ENCODE results near the gene SPDYE6.
"Not testable (repeated sequence)": the region's sequence is repeated elsewhere in the genome, so short reads cannot be mapped to it uniquely, and the experiment has no call there.

Gene SPDYE6

GRCh38 chr7:102329366-102329765 is 26.9 kb downstream of the SPDYE6 start:
- H3K4me1 Mint-ChIP-seq (ENCODE audit: low read depth); H3K27ac Mint-ChIP-seq; H3K27me3 Mint-ChIP-seq; H3K36me3 Mint-ChIP-seq; H3K4me3 Mint-ChIP-seq; H3K9me3 Mint-ChIP-seq (ENCODE audit: low read depth): not testable (repeated sequence)

DNA sequence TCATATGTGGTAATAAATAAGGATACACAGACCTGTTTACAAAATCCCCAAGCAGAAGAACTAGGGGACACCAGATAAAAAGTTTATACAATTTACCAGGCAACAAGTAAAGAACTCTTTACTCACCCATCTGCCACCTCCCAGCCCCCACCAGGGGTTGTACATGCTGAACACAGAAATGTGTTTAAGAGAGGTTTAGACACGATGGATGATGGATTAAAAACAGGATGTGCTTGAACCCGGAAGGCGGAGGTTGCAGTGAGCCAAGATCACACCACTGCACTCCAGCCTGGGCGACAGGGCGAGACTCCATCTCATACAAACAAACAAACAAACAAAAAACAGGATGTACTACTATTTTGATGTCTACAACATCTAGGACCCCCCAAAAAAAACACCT is 27.4 kb downstream of the SPDYE6 start:
- not testable (repeated sequence) for H3K27ac Mint-ChIP-seq

GRCh38 chr7:102327183-102327582 is 29.1 kb downstream of the SPDYE6 start:
- not testable (repeated sequence) for H3K4me1 Mint-ChIP-seq (ENCODE audit: low read depth); H3K27ac Mint-ChIP-seq; H3K27me3 Mint-ChIP-seq; H3K4me3 Mint-ChIP-seq; H3K36me3 Mint-ChIP-seq; H3K9me3 Mint-ChIP-seq (ENCODE audit: low read depth)

More for the DNA sequence above, 27.4 kb downstream of the SPDYE6 start:
- H3K27me3 Mint-ChIP-seq; H3K36me3 Mint-ChIP-seq; H3K9me3 Mint-ChIP-seq (ENCODE audit: low read depth); H3K4me1 Mint-ChIP-seq (ENCODE audit: low read depth); H3K4me3 Mint-ChIP-seq: not testable (repeated sequence)

DNA sequence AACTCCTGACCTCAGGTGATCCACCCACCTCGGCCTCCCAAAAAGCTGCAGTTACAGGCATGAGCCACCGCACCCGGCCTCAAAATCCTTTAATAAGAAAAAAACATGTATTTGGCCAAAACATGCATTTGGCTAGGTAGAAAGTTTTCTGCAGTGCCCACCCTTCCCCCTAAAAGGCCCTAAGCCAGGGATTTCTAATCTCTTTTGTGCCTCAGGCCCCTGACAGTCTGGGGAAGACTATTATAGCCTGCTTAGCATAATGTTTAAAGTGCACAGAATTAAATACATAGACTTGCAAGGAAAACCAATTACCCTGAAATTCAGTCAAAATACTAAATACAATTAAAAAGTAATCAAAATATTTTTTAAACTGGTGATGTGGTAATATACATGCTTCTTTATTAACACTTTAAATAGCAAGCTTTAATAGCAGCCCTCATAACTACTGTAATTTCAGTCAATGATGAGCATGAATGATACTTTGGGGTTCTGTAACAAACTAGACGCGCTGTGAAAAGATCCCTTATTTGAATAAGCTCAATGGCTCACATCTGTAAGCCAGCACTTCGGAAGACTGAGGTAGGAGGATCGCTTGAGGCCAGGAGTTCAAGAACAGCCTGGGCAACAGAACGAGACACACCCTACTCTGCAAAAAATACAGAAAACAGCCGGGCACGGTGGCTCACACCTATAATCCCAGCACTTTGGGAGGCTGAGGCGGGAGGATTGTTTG is 29.9 kb downstream of the SPDYE6 start:
- H3K36me3 Mint-ChIP-seq, result no peaks in the 10 kb centered on the region
- no peak overlapping the region for H3K4me3 Mint-ChIP-seq
- H3K4me1 Mint-ChIP-seq (ENCODE audit: low read depth), result no peaks in the 10 kb centered on the region
- H3K27ac Mint-ChIP-seq, result no peak overlapping the region
- peaks cover 2% of the 10 kb centered on the region for H3K27me3 Mint-ChIP-seq
- H3K9me3 Mint-ChIP-seq (ENCODE audit: low read depth), result no peaks in the 10 kb centered on the region

DNA sequence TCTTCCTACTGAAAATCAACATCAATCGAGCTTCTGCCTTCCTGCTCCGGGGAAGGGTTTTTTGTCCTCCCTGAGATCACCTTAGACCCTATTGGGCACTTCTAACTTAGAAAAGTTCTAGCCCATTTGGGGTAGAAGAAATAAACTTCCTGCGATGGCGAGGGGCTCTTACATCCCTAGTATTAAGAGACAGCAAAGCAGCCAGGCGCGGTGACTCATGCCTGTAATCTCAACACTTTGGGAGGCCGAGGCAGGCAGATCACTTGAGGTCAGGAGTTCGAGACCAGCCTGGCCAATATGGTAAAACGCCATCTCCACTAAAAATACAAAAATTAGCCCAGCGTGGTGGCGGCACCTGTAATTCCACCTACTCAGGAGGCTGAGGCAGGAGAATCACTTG is 31.1 kb downstream of the SPDYE6 start:
- H3K27me3 Mint-ChIP-seq; H3K4me3 Mint-ChIP-seq; H3K27ac Mint-ChIP-seq; H3K4me1 Mint-ChIP-seq (ENCODE audit: low read depth); H3K9me3 Mint-ChIP-seq (ENCODE audit: low read depth); H3K36me3 Mint-ChIP-seq: not testable (repeated sequence)

DNA sequence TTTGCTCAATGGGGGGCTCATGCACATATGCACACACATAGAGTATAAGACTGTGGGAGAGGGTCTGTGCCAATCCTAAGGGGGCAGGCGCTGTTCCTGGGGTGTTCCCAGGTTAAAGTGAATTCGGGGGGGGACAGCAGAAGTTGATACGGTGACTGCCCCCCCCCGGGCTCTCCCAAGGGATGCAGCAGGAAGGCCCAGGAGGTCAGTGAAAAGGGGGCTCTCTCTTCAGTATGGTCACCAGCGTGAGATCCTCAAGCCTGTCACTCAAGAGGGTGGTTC is 32.4 kb downstream of the SPDYE6 start:
- H3K27ac Mint-ChIP-seq, result no peak overlapping the region
- H3K4me3 Mint-ChIP-seq, result no peak overlapping the region
- H3K9me3 Mint-ChIP-seq (ENCODE audit: low read depth), result no peaks in the 10 kb centered on the region
- H3K36me3 Mint-ChIP-seq, result no peaks in the 10 kb centered on the region
- H3K27me3 Mint-ChIP-seq, result peaks cover 2% of the 10 kb centered on the region
- no peaks in the 10 kb centered on the region for H3K4me1 Mint-ChIP-seq (ENCODE audit: low read depth)

- Mint-ChIP-seq H3K4me3 (no peak overlapping the region), H3K4me1 (ENCODE audit: low read depth) (no peaks in the 10 kb centered on the region), H3K36me3 (no peaks in the 10 kb centered on the region), H3K27me3 (peaks cover 2% of the 10 kb centered on the region), H3K9me3 (ENCODE audit: low read depth) (no peaks in the 10 kb centered on the region), H3K27ac (no peak overlapping the region)
These were observed 34.0 kb downstream of the SPDYE6 start for GRCh38 chr7:102322202-102322715.

DNA sequence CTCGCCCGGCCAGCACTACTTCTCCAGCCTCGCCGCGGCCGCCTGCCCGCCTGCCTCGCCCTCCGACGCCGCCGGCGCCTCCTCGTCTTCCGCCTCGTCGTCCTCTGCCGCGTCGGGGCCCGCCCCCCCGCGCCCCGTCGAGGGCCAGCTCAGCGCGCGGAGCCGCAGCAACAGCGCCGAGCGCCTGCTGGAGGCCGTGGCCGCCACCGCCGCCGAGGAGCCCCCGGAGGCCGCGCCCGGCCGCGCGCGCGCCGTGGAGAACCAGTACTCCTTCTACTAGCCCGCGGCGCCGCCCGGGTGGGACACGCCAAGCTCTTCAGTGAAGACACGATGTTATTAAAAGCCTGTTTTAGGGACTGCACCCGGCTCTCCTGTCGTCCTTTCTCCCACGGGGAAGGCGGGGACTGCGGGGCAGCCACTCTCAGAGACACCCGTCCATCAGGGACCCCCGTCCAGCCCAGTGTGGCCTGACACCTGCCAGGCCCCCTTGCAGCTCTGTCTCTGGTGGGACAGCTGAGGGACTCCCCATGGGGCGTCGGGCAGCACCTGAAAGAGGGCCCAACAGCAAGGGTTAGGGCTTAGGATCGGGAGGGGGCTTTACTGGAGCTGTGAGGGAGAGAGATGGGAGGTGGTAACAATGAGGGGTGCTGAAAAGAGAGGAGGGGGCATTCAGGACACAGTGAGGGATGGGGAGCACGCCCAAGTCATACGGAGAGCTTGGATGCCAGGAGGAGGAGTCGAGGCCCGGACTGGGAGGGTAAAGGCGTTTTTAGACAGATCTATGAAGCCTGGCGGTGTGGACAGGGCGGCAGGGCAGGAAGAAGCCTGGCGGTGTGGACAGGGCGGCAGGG is 34.7 kb downstream of the SPDYE6 start:
- H3K27ac Mint-ChIP-seq, result no peak overlapping the region
- no peaks in the 10 kb centered on the region for H3K36me3 Mint-ChIP-seq
- peaks cover 2% of the 10 kb centered on the region for H3K27me3 Mint-ChIP-seq
- no peak overlapping the region for H3K4me3 Mint-ChIP-seq
- H3K9me3 Mint-ChIP-seq (ENCODE audit: low read depth), result no peaks in the 10 kb centered on the region
- no peaks in the 10 kb centered on the region for H3K4me1 Mint-ChIP-seq (ENCODE audit: low read depth)

DNA sequence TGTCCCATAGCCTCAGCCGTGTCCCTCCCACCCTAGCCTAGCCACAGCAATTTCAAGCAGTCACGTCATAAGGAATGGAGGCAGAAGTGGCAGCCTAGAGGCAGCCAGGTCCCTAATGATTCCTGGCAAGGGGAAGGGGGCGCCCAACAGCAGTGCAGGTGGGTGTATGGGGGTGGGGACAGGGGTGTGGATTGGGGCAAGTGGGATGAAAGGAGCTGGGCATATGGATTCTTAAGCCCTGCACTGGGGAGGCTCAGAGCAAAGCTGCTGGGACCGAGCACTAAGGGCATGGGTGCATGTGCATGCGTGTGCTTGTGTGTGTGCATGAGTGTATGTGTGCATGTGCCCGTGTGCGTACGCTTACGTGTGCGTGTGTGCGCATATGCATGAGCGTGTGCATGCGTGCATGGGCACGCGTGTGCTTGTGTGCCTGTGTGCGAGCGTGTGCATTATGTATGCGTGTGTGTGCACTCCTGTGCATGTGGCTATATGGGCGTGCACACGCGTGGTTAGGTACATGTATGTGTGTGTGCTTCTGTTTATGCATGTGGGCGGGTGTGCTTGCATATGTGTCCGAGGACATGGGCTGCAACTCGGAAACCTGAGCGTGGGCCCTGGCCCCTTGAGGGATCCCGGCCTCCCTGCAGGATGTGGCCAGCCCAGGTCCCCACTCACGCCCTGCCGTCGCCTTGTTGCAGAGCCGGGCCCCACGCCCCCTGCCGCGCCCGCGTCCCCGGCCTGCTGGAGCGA is 35.5 kb downstream of the SPDYE6 start:
- H3K4me3 Mint-ChIP-seq, result no peak overlapping the region
- H3K9me3 Mint-ChIP-seq (ENCODE audit: low read depth), result no peaks in the 10 kb centered on the region
- H3K36me3 Mint-ChIP-seq, result no peaks in the 10 kb centered on the region
- H3K27ac Mint-ChIP-seq, result no peak overlapping the region
- no peaks in the 10 kb centered on the region for H3K27me3 Mint-ChIP-seq
- no peaks in the 10 kb centered on the region for H3K4me1 Mint-ChIP-seq (ENCODE audit: low read depth)

DNA sequence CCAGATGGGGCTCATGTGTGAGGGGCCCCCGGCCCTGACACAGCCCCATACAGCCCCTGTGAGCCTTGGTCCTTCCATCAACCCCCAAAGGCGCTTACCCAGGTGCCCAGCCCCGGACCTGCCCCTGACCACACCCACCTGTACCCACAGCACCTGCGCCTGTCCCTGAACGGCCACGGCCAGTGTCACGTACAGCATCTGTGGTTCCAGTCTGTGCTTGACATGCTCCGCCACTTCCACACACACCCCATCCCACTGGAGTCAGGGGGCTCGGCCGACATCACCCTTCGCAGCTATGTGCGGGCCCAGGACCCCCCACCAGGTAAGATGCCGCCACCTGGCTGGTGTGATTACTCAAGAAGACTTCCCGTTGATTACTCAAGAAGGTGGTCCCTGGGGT is 36.1 kb downstream of the SPDYE6 start:
- Mint-ChIP-seq H3K9me3 (ENCODE audit: low read depth) (no peaks in the 10 kb centered on the region), H3K4me1 (ENCODE audit: low read depth) (no peaks in the 10 kb centered on the region), H3K4me3 (no peak overlapping the region), H3K36me3 (no peaks in the 10 kb centered on the region), H3K27me3 (no peaks in the 10 kb centered on the region), H3K27ac (no peak overlapping the region)

GRCh38 chr7:102319671-102320070 is 36.6 kb downstream of the SPDYE6 start:
- no peaks in the 10 kb centered on the region for H3K36me3 Mint-ChIP-seq
- H3K9me3 Mint-ChIP-seq (ENCODE audit: low read depth), result no peaks in the 10 kb centered on the region
- no peaks in the 10 kb centered on the region for H3K4me1 Mint-ChIP-seq (ENCODE audit: low read depth)
- H3K27me3 Mint-ChIP-seq, result no peaks in the 10 kb centered on the region
- H3K4me3 Mint-ChIP-seq, result no peak overlapping the region
- H3K27ac Mint-ChIP-seq, result no peak overlapping the region

DNA sequence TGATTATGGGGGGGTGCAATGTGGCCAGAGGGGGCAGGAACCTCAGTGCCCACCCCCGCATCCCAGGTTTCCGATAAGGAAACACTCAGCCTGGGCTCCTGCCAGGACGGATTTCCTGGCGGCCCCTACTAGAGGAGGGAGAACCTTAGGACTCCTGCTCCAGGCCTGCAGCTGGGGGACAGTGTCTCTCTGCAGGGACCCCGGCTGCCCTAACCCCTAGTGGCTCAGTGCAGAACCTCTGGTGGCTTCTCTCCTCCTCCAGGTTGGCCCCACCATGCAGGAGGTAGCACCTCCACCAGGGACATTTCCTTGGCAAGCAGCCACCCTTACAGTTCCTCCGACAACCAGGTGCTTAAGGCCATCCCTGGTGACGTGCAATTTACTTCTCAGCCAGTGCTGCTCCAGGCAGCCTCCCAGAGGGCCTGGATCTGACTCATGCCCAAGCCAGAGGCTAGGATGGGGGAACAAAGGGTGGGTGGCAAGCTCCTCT is 37.7 kb downstream of the SPDYE6 start:
- H3K9me3 Mint-ChIP-seq (ENCODE audit: low read depth), result no peaks in the 10 kb centered on the region
- H3K4me1 Mint-ChIP-seq (ENCODE audit: low read depth), result no peaks in the 10 kb centered on the region
- H3K27ac Mint-ChIP-seq, result no peak overlapping the region
- H3K4me3 Mint-ChIP-seq, result no peak overlapping the region
- no peaks in the 10 kb centered on the region for H3K27me3 Mint-ChIP-seq
- no peaks in the 10 kb centered on the region for H3K36me3 Mint-ChIP-seq

DNA sequence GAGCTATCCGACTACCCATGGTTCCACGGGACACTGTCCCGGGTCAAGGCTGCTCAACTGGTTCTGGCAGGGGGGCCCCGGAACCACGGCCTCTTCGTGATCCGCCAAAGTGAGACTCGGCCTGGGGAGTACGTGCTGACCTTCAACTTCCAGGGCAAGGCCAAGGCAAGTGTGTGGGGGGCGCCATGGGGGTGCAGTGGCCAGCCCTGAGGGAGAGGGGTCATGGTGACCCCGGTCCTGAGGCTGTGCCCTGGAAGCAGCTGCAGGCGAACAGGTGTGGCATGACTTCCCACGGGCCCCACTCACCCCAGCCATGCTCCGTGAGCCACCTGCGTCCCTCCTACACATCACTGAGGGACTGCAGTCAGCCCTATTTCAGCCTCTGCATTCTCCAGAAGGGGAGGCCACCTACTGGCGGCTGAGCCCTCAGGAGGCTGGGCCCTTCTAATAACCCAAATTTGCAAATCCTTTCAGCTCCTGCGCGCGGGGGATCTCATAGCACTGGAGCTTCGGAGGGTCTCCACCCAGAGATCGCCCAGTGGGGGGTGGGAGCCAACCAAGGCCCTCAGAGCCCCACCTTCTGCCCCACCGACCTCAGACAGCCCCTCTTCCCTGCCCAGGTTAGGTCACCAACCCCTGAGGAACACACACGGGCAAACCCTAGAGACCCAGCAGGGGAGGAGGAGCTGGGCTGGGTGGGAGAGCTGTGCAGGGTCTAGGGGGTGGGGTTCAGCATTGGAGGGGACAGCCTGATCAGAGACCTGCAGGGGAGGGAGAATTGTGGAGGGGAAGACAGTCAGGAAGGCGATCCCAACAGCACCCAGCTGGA is 38.8 kb downstream of the SPDYE6 start:
- H3K4me1 Mint-ChIP-seq (ENCODE audit: low read depth), result no peaks in the 10 kb centered on the region
- H3K27ac Mint-ChIP-seq, result no peak overlapping the region
- H3K4me3 Mint-ChIP-seq, result no peak overlapping the region
- no peaks in the 10 kb centered on the region for H3K36me3 Mint-ChIP-seq
- H3K9me3 Mint-ChIP-seq (ENCODE audit: low read depth), result no peaks in the 10 kb centered on the region
- no peaks in the 10 kb centered on the region for H3K27me3 Mint-ChIP-seq

GRCh38 chr7:102313997-102314780 is 42.1 kb downstream of the SPDYE6 start:
- H3K4me3 Mint-ChIP-seq, result no peak overlapping the region
- H3K4me1 Mint-ChIP-seq (ENCODE audit: low read depth), result no peaks in the 10 kb centered on the region
- no peaks in the 10 kb centered on the region for H3K27me3 Mint-ChIP-seq
- no peaks in the 10 kb centered on the region for H3K9me3 Mint-ChIP-seq (ENCODE audit: low read depth)
- no peaks in the 10 kb centered on the region for H3K36me3 Mint-ChIP-seq
- H3K27ac Mint-ChIP-seq, result no peak overlapping the region

Data from activated naive CD8-positive, alpha-beta T cell (primary cell).